ENCODE data around the gene HTR6. TPM values are rescaled to one million over a fixed set of nuclear protein-coding genes. Genes with fewer than 3 reads are reported as not detected.
A peak's percentile ranks its signal among the peaks of the same experiment; 100 is the strongest.

HTR6 gene
- total and polyA plus RNA-seq, 3 donors from 2014 or later: 0.21 to 0.68 (median 0.55) TPM

DNA sequence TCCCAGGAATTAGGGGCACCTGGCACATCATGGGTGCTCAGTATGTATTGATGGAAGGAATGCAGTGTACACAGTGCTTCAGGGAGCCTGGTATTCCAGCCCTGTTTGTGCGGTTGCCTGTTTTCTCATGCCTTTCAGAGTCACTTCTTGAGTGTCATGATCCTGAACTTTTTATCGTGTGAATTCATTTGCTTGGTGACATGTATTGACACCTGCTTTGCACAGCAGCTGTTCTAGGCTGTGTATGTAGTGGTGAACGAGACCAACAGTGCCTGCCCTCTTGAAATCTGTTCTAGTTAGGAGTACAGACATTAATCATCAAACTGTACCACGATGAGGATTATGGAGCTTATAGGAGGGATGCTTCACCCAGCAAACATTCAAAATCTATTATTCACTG lies 6.1 kb downstream of the HTR6 start:
- Histone ChIP-seq H3K27ac (no peak overlapping the region), H3K4me3 (no peak overlapping the region), H3K9me3 (no peaks in the 10 kb centered on the region), H3K4me1 (no peaks in the 10 kb centered on the region), H3K27me3 (no peaks in the 10 kb centered on the region), H3K36me3 (ENCODE audit: low read depth, missing control alignments) (no peaks in the 10 kb centered on the region)
- intact Hi-C loops (cut with DNase I; ENCODE audit: low total_unique reads): no loop called here
- WGBS, 2 donors: 76 to 77% methylated on average over 4 of the region's 4 CpGs
- no peak for DNase-seq
- TF ChIP-seq, protein P1, sequence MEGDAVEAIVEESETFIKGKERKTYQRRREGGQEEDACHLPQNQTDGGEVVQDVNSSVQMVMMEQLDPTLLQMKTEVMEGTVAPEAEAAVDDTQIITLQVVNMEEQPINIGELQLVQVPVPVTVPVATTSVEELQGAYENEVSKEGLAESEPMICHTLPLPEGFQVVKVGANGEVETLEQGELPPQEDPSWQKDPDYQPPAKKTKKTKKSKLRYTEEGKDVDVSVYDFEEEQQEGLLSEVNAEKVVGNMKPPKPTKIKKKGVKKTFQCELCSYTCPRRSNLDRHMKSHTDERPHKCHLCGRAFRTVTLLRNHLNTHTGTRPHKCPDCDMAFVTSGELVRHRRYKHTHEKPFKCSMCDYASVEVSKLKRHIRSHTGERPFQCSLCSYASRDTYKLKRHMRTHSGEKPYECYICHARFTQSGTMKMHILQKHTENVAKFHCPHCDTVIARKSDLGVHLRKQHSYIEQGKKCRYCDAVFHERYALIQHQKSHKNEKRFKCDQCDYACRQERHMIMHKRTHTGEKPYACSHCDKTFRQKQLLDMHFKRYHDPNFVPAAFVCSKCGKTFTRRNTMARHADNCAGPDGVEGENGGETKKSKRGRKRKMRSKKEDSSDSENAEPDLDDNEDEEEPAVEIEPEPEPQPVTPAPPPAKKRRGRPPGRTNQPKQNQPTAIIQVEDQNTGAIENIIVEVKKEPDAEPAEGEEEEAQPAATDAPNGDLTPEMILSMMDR (IDR thresholded peaks at IDR 0.05): no peak
- TF ChIP-seq POLR2A (IDR thresholded peaks at IDR 0.05): no peak

DNA sequence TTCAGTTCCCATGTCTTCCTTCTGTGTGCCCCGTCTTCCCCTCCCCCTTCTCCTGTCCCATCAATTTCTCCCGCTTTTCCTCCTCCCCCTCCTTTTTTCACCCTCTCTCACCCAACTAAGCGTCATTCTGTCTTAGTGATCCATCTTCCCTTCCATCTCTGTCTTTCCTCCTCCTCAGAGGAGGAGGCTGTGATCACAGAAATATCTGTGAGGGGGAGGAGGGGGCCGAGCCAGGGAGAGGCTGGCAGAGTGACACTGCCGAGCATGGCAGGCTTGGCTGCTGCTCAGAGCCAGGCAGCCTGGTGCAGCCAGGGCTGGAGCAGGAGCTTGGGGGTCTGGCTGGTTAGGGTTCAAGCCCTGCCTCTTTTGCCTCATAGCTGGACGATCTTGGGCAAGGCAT lies 7.6 kb downstream of the HTR6 start:
- WGBS, 2 donors: 35 to 48% methylated on average over 4 to 6 of the region's 6 CpGs
- Histone ChIP-seq H3K9me3 (no peaks in the 10 kb centered on the region), H3K4me1 (no peaks in the 10 kb centered on the region), H3K27ac (no peak overlapping the region), H3K36me3 (ENCODE audit: low read depth, missing control alignments) (no peaks in the 10 kb centered on the region), H3K27me3 (no peaks in the 10 kb centered on the region), H3K4me3 (no peak overlapping the region)
- DNase-seq: no peak
- TF ChIP-seq POLR2A (IDR thresholded peaks at IDR 0.05): no peak
- TF ChIP-seq, protein P1 (IDR thresholded peaks at IDR 0.05): no peak
- intact Hi-C loops (cut with DNase I; ENCODE audit: low total_unique reads): no loop called here

DNA sequence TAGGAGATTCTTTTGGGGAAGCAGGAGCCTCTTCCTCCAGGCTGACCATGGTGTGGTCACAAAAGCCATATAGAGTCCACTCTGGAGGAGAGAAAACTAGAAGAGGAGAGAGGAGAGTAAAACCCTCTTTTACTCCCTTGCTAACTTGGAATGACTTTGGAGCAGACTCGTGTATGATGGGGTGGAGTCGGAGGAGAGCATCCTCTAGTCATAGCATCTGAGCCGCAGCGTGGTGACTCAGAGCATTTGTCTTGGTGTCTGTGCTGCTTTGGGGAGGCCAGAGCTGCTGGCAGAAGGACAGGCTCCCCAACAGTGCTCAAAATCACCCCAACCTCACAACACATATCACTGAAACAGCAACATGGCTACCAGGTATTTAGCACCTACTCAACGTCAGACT lies 11.1 kb downstream of the HTR6 start:
- Histone ChIP-seq H3K4me3 (no peak overlapping the region), H3K4me1 (no peaks in the 10 kb centered on the region), H3K27me3 (no peaks in the 10 kb centered on the region), H3K36me3 (ENCODE audit: low read depth, missing control alignments) (no peaks in the 10 kb centered on the region), H3K27ac (no peak overlapping the region), H3K9me3 (no peaks in the 10 kb centered on the region)
- intact Hi-C loops (cut with DNase I; ENCODE audit: low total_unique reads): no loop called here
- no peak for TF ChIP-seq POLR2A (IDR thresholded peaks at IDR 0.05)
- TF ChIP-seq, protein P1 (IDR thresholded peaks at IDR 0.05): no peak
- WGBS, 2 donors: 48 to 72% methylated on average over 5 of the region's 5 CpGs
- no peak for DNase-seq

DNA sequence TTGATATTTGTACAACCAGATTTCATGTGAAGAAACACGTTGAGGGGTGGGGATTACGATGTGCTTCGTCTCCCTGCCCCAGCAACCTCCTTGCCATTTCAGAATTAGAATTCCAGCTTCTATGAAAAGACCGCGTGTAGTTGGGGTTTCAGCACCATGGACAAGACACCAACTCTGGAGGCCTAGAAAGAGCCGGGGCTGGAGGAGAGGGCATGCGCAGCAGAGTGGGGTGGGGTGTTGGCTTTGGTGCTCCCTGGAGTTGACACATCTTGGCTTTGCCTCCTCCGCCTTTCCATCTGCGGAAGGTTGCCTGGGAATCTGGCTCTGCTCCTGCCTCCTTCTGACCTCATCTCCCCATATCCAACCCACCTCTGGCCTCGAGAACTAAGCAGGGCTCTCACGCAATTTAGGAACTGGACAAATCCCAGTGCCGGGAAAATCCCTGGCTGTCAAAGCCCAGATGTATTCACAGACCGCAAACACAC lies 11.8 kb downstream of the HTR6 start:
- TF ChIP-seq, protein P1 (IDR thresholded peaks at IDR 0.05): no peak
- no peak for TF ChIP-seq POLR2A (IDR thresholded peaks at IDR 0.05)
- Histone ChIP-seq H3K4me3 (no peak overlapping the region), H3K9me3 (no peaks in the 10 kb centered on the region), H3K4me1 (no peaks in the 10 kb centered on the region), H3K27ac (no peak overlapping the region), H3K27me3 (no peaks in the 10 kb centered on the region), H3K36me3 (ENCODE audit: low read depth, missing control alignments) (no peaks in the 10 kb centered on the region)
- DNase-seq: peak; percentile 74
- intact Hi-C loops (cut with DNase I; ENCODE audit: low total_unique reads): no loop called here
- WGBS, 2 donors: 20 to 26% methylated on average over 9 to 13 of the region's 13 CpGs

DNA sequence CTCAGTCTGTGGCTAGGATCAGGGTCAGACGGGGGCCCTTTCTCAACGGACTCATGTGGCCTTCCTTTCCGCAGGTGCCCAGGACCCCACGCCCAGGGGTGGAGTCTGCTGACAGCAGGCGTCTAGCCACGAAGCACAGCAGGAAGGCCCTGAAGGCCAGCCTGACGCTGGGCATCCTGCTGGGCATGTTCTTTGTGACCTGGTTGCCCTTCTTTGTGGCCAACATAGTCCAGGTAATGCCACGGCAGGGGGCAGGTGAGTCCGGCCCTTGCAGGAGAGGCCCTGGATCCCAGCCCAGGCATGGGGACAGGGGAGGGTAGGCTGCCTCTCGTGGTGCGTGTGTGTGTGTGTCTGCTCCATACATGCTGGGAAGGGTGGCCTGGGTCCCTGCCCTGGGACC lies 13.8 kb downstream of the HTR6 start:
- 70 to 82% methylated on average over 2 to 11 of the region's 11 CpGs for WGBS, 2 donors
- H3K4me3 ChIP-seq: no peak overlapping the region
- intact Hi-C loops (cut with DNase I; ENCODE audit: low total_unique reads): no loop called here

More for the DNA sequence above, 13.8 kb downstream of the HTR6 start:
- Histone ChIP-seq H3K27me3 (no peaks in the 10 kb centered on the region), H3K9me3 (no peaks in the 10 kb centered on the region), H3K4me1 (no peaks in the 10 kb centered on the region), H3K36me3 (ENCODE audit: low read depth, missing control alignments) (no peaks in the 10 kb centered on the region), H3K27ac (no peak overlapping the region)
- no peak for DNase-seq
- no peak for TF ChIP-seq POLR2A (IDR thresholded peaks at IDR 0.05)
- TF ChIP-seq, protein P1 (IDR thresholded peaks at IDR 0.05): no peak
